HEK293 (cell line): ENCODE data around the gene TTC23.

Source experiments
- CTCF ChIA-PET: fragments of 350-600 bp; formaldehyde crosslinking; extraction: SDS; loops from one replicate; lab custom pipeline; 2021; ENCODE audit warnings: antibody characterized with exemption; lab: Yijun Ruan, JAX
- POLR2A ChIA-PET: fragments of 300-600 bp; formaldehyde crosslinking; extraction: SDS; loops from one replicate; lab custom pipeline; 2020; ENCODE audit warnings: antibody characterized with exemption, inconsistent platforms; lab: Yijun Ruan, JAX
- H3K27ac ChIP-seq: fragments of 200-500 bp; sonication (Bioruptor generic); 2 replicates; pipeline ENCODE4 v1.5.1; 2014; ENCODE audit warnings: low read depth, low read length, control low read depth, inconsistent platforms; ENCODE audit errors: extremely low read depth
- H3K36me3 ChIP-seq, 2 experiments: fragments of 200-500 bp in 1 of 2; sonication (Bioruptor generic) in 1 of 2; 1 replicate in 1 of 2; 2 replicates in 1 of 2; pipeline ENCODE4 v1.5.1; 2014 to 2017; ENCODE audit warnings: inconsistent platforms in 2 of 2, low read length in 2 of 2; ENCODE audit not compliant: control insufficient read depth in 2 of 2, insufficient read depth in 1 of 2
- H3K4me1 ChIP-seq: fragments of 200-500 bp; sonication (Bioruptor generic); 2 replicates; pipeline ENCODE4 v1.5.1; 2014; ENCODE audit warnings: mild to moderate bottlenecking, low read length, inconsistent platforms; ENCODE audit not compliant: control insufficient read depth, insufficient read depth
- H3K4me3 ChIP-seq: 2 replicates; pipeline ENCODE4 v1.5.1; 2011; ENCODE audit warnings: low read depth, mild to moderate bottlenecking, control low read depth, low read length, moderate library complexity
- H3K9me3 ChIP-seq: fragments of 200-500 bp; sonication (Bioruptor generic); 2 replicates; pipeline ENCODE4 v1.5.1; 2014; ENCODE audit warnings: low read depth, low read length, inconsistent platforms; ENCODE audit not compliant: control insufficient read depth, insufficient read depth
- BCL11B ChIP-seq: fragments of 450-650 bp; formaldehyde crosslinking; IDR thresholded peaks from 2 replicates; pipeline ENCODE4 v1.5.1; 2016; ENCODE audit warnings: low read depth, missing biosample characterization, missing genetic modification characterization
- KLF10 ChIP-seq: fragments of 450-650 bp; IDR thresholded peaks from 2 replicates; pipeline ENCODE4 v1.5.1; 2018; ENCODE audit warnings: missing biosample characterization, mild to moderate bottlenecking, missing genetic modification characterization
- PRDM2 ChIP-seq: fragments of 450-650 bp; formaldehyde crosslinking; IDR thresholded peaks from 2 replicates; pipeline ENCODE4 v1.5.1; 2016; ENCODE audit warnings: missing biosample characterization, missing genetic modification characterization, borderline replicate concordance
- REPIN1 ChIP-seq: fragments of 450-650 bp; formaldehyde crosslinking; IDR thresholded peaks from 2 replicates; pipeline ENCODE4 v1.5.1; 2017; ENCODE audit warnings: missing biosample characterization, missing genetic modification characterization, low read depth
- SETDB1 ChIP-seq: IDR thresholded peaks from one replicate; pipeline ENCODE4 v1.6.1; 2017; ENCODE audit warnings: mild to moderate bottlenecking, low read length, moderate library complexity, mixed read lengths; ENCODE audit not compliant: insufficient read length
- YY2 ChIP-seq: fragments of 450-650 bp; formaldehyde crosslinking; IDR thresholded peaks from 2 replicates; pipeline ENCODE4 v1.5.1; 2016; ENCODE audit warnings: missing biosample characterization, missing genetic modification characterization
- ZBTB17 ChIP-seq: fragments of 450-650 bp; formaldehyde crosslinking; IDR thresholded peaks from 2 replicates; pipeline ENCODE4 v1.5.1; 2016; ENCODE audit warnings: missing biosample characterization, missing genetic modification characterization
- ZNF133 ChIP-seq: fragments of 450-650 bp; formaldehyde crosslinking; IDR thresholded peaks from 2 replicates; pipeline ENCODE4 v1.5.1; 2016; ENCODE audit warnings: missing biosample characterization, missing genetic modification characterization
- ZNF148 ChIP-seq: fragments of 450-650 bp; formaldehyde crosslinking; IDR thresholded peaks from 2 replicates; pipeline ENCODE4 v1.5.0; 2017; ENCODE audit warnings: missing biosample characterization, missing genetic modification characterization, borderline replicate concordance
- ZNF18 ChIP-seq: fragments of 450-650 bp; formaldehyde crosslinking; IDR thresholded peaks from 2 replicates; pipeline ENCODE4 v1.5.1; 2016; ENCODE audit warnings: missing biosample characterization, missing genetic modification characterization
- ZNF2 ChIP-seq: fragments of 450-650 bp; formaldehyde crosslinking; IDR thresholded peaks from 2 replicates; pipeline ENCODE4 v1.5.1; 2016; ENCODE audit warnings: missing biosample characterization, missing genetic modification characterization
- ZNF202 ChIP-seq: fragments of 450-650 bp; formaldehyde crosslinking; IDR thresholded peaks from 2 replicates; pipeline ENCODE4 v1.5.1; 2016; ENCODE audit warnings: missing biosample characterization, missing genetic modification characterization, borderline replicate concordance
- ZNF223 ChIP-seq: fragments of 450-650 bp; formaldehyde crosslinking; IDR thresholded peaks from 2 replicates; pipeline ENCODE4 v1.5.1; 2016; ENCODE audit warnings: missing biosample characterization, missing genetic modification characterization
- ZNF324 ChIP-seq: fragments of 450-650 bp; formaldehyde crosslinking; IDR thresholded peaks from 2 replicates; pipeline ENCODE4 v1.5.1; 2016; ENCODE audit warnings: missing biosample characterization, missing genetic modification characterization
- ZNF473 ChIP-seq: fragments of 450-650 bp; formaldehyde crosslinking; IDR thresholded peaks from 2 replicates; pipeline ENCODE4 v1.5.1; 2017; ENCODE audit warnings: missing biosample characterization, missing genetic modification characterization
- ZNF596 ChIP-seq: fragments of 450-650 bp; IDR thresholded peaks from 2 replicates; pipeline ENCODE4 v1.5.0; 2018; ENCODE audit warnings: missing biosample characterization, mild to moderate bottlenecking, missing genetic modification characterization, moderate library complexity
- ZNF707 ChIP-seq: fragments of 450-650 bp; formaldehyde crosslinking; IDR thresholded peaks from 2 replicates; pipeline ENCODE4 v1.5.1; 2016; ENCODE audit warnings: missing biosample characterization, missing genetic modification characterization
- ZNF792 ChIP-seq: fragments of 450-650 bp; formaldehyde crosslinking; IDR thresholded peaks from 2 replicates; pipeline ENCODE4 v1.5.1; 2016; ENCODE audit warnings: missing biosample characterization, missing genetic modification characterization
- ZSCAN18 ChIP-seq: fragments of 450-650 bp; formaldehyde crosslinking; IDR thresholded peaks from 2 replicates; pipeline ENCODE4 v1.5.1; 2016; ENCODE audit warnings: missing biosample characterization, missing genetic modification characterization

The TTC23 gene

GRCh38 chr15:99130314-99130713 is 119.1 kb downstream of the TTC23 start:
- ChIA-PET CTCF (no interaction called here), POLR2A (no interaction called here)
- H3K36me3 ChIP-seq: peaks cover 0 to 77% of the 10 kb centered on the region in 2 experiments; a peak in 1 of 3 replicates
- H3K9me3 ChIP-seq: no peaks in the 10 kb centered on the region
- H3K4me1 ChIP-seq: peaks cover 5% of the 10 kb centered on the region
- no peak overlapping the region for H3K4me3 ChIP-seq
- H3K27ac ChIP-seq: no peak overlapping the region
- TF ChIP-seq SETDB1 (no peak), ZNF792 (tag by site-specific recombination) (no peak), BCL11B (tag by site-specific recombination) (no peak), ZNF473 (tag by site-specific recombination) (no peak), YY2 (tag by site-specific recombination) (no peak), ZNF133 (no peak), ZNF707 (tag by site-specific recombination) (no peak), ZNF148 (tag by site-specific recombination) (no peak), KLF10 (tag by site-specific recombination) (no peak), ZNF202 (tag by site-specific recombination) (no peak), ZNF18 (no peak), REPIN1 (tag by site-specific recombination) (no peak)

GRCh38 chr15:99129644-99130043 is 119.7 kb downstream of the TTC23 start:
- Histone ChIP-seq H3K27ac (no peak overlapping the region), H3K4me3 (no peak overlapping the region), H3K9me3 (no peaks in the 10 kb centered on the region), H3K4me1 (no peaks in the 10 kb centered on the region; the same call in 1 of the 2 replicates), H3K36me3 (peaks cover 0 to 81% of the 10 kb centered on the region in 2 experiments; a peak in 1 of 3 replicates)
- ChIA-PET CTCF (no interaction called here), POLR2A (no interaction called here)
- no peak for TF ChIP-seq PRDM2
- TF ChIP-seq ZSCAN18 (tag by site-specific recombination): no peak
- no peak for TF ChIP-seq ZNF2 (tag by site-specific recombination)
- no peak for TF ChIP-seq ZNF596
- TF ChIP-seq ZNF223 (tag by site-specific recombination): no peak
- no peak for TF ChIP-seq ZNF324
- no peak for TF ChIP-seq ZBTB17 (tag by site-specific recombination)
